Hepatocyte (in vitro differentiated cells): ENCODE data around the gene KYAT1. TPM values are rescaled to one million over a fixed set of nuclear protein-coding genes. Genes with fewer than 3 reads are reported as not detected.
A peak's percentile ranks its signal among the peaks of the same experiment; 100 is the strongest.

ENCODE experiments used
- DNase-seq: peaks from one replicate; pipeline ENCODE4 v3.0.0-alpha.2; 2016; ENCODE audit warnings: low spot score
- H2AFZ ChIP-seq: fragments of 200-600 bp; sonication (generic); 2 replicates; pipeline ENCODE4 v1.6.0; 2016; ENCODE audit warnings: antibody characterized with exemption, mild to moderate bottlenecking
- H3K27ac ChIP-seq: fragments of 200-600 bp; sonication (generic); 2 replicates; pipeline ENCODE4 v1.5.1; 2016; ENCODE audit warnings: mild to moderate bottlenecking
- H3K27me3 ChIP-seq: fragments of 200-600 bp; sonication (generic); 2 replicates; pipeline ENCODE4 v1.6.1; 2016
- H3K36me3 ChIP-seq: fragments of 200-600 bp; sonication (generic); replicated peaks from 2 replicates; pipeline ENCODE4 v1.5.1; 2016; ENCODE audit warnings: low read depth; ENCODE audit not compliant: insufficient read depth
- H3K4me1 ChIP-seq: fragments of 200-600 bp; sonication (generic); 2 replicates; pipeline ENCODE4 v1.5.1; 2016; ENCODE audit warnings: mild to moderate bottlenecking, moderate library complexity; ENCODE audit not compliant: insufficient read depth
- H3K4me2 ChIP-seq: fragments of 200-600 bp; sonication (generic); 2 replicates; pipeline ENCODE4 v1.6.0; 2016
- H3K4me3 ChIP-seq: fragments of 200-600 bp; sonication (generic); 2 replicates; pipeline ENCODE4 v1.5.1; 2016; ENCODE audit warnings: mild to moderate bottlenecking
- H3K79me2 ChIP-seq: fragments of 200-600 bp; sonication (generic); 2 replicates; pipeline ENCODE4 v1.6.0; 2017; ENCODE audit warnings: mild to moderate bottlenecking
- H3K9me2 ChIP-seq: fragments of 200-600 bp; sonication (generic); replicated peaks from 2 replicates; pipeline ENCODE4 v1.6.0; 2017; ENCODE audit warnings: mild to moderate bottlenecking; ENCODE audit not compliant: insufficient read depth
- H3K9me3 ChIP-seq: fragments of 200-600 bp; sonication (generic); 2 replicates; pipeline ENCODE4 v1.5.1; 2016; ENCODE audit warnings: low read depth, mild to moderate bottlenecking
- H4K20me1 ChIP-seq: fragments of 200-600 bp; sonication (generic); 2 replicates; pipeline ENCODE4 v1.6.0; 2016; ENCODE audit warnings: mild to moderate bottlenecking; ENCODE audit not compliant: insufficient read depth, poor library complexity, severe bottlenecking
- EZH2 ChIP-seq: fragments of 200-600 bp; sonication (generic); IDR thresholded peaks from 2 replicates; pipeline ENCODE4 v1.6.1; 2016; ENCODE audit warnings: antibody characterized with exemption, mild to moderate bottlenecking, borderline replicate concordance
- EZH2phosphoT487 ChIP-seq: fragments of 200-600 bp; sonication (generic); IDR thresholded peaks from one replicate; pipeline ENCODE4 v1.6.1; 2018; ENCODE audit warnings: antibody characterized with exemption, mild to moderate bottlenecking, low read depth, moderate library complexity; ENCODE audit not compliant: unreplicated experiment, severe bottlenecking
- WGBS: methylation state at CpG from one replicate; pipeline ENCODE4 v1.1.6; 2016; ENCODE audit warnings: low lambda C conversion rate; ENCODE audit errors: missing lambda C conversion rate; 5-methylcytosine and 5-hydroxymethylcytosine counted together
- polyA plus RNA-seq: library from polyadenylated mRNA; unstranded; fragments of >200 nt; fragmentation: Nextera tagmentation; extraction: Ambion mirVana; gene quantifications from 2 replicates; pipeline ENCODE4 v1.2.1, GENCODE V29; 2016
- total RNA-seq: library from RNA; depleted of rRNA; stranded (reverse); fragments of >200 nt; gene quantifications from 2 replicates; pipeline ENCODE4 v1.2.3, GENCODE V29; 2014
- TF ChIP-seq, protein P1 (sequence below): fragments of 200-600 bp; sonication (generic); IDR thresholded peaks from 2 replicates; pipeline ENCODE4 v1.5.1; 2016; ENCODE audit warnings: antibody characterized with exemption, mild to moderate bottlenecking; ENCODE audit not compliant: poor library complexity

KYAT1 gene
- total and polyA plus RNA-seq, 2 experiments from 2014 or later, result 5.1 to 8.7 TPM

DNA sequence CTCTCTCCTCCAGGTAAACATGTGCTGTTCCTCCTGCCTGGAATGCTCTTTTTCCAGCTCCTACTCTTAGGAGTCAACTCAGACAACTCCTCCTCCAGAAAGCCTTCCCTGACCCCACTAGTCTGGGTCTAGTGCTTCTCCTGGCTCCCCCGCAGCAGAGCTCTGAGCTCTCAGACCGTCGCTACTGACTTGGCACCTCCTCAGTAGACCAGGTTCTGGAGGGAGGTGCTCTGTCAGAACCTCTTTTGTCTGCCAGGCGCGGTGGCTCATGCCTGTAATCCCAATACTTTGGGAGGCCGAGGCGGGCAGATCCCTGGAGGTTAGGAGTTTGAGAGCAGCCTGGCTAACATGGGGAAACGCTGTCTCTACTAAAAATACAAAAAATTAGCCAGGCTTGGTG is 3.6 kb upstream of the KYAT1 start:
- no peaks in the 10 kb centered on the region for H3K27me3 ChIP-seq
- no peak overlapping the region for H3K4me3 ChIP-seq
- H3K4me1 ChIP-seq, result peaks cover 5% of the 10 kb centered on the region
- H3K9me3 ChIP-seq, result no peaks in the 10 kb centered on the region
- no peak overlapping the region for H2AFZ ChIP-seq
- peaks cover 5% of the 10 kb centered on the region for H4K20me1 ChIP-seq
- TF ChIP-seq EZH2phosphoT487 (no peak), EZH2 (no peak)
- TF ChIP-seq, protein P1, sequence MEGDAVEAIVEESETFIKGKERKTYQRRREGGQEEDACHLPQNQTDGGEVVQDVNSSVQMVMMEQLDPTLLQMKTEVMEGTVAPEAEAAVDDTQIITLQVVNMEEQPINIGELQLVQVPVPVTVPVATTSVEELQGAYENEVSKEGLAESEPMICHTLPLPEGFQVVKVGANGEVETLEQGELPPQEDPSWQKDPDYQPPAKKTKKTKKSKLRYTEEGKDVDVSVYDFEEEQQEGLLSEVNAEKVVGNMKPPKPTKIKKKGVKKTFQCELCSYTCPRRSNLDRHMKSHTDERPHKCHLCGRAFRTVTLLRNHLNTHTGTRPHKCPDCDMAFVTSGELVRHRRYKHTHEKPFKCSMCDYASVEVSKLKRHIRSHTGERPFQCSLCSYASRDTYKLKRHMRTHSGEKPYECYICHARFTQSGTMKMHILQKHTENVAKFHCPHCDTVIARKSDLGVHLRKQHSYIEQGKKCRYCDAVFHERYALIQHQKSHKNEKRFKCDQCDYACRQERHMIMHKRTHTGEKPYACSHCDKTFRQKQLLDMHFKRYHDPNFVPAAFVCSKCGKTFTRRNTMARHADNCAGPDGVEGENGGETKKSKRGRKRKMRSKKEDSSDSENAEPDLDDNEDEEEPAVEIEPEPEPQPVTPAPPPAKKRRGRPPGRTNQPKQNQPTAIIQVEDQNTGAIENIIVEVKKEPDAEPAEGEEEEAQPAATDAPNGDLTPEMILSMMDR, result no peak
- peaks cover 71% of the 10 kb centered on the region for H3K79me2 ChIP-seq
- 89% methylated on average over 8 of the region's 8 CpGs for WGBS
- no peaks in the 10 kb centered on the region for H3K36me3 ChIP-seq
- no peak for DNase-seq
- H3K9me2 ChIP-seq, result no peaks in the 10 kb centered on the region
- peak overlapping the region; percentile 40 for H3K27ac ChIP-seq
- H3K4me2 ChIP-seq, result no peak overlapping the region

DNA sequence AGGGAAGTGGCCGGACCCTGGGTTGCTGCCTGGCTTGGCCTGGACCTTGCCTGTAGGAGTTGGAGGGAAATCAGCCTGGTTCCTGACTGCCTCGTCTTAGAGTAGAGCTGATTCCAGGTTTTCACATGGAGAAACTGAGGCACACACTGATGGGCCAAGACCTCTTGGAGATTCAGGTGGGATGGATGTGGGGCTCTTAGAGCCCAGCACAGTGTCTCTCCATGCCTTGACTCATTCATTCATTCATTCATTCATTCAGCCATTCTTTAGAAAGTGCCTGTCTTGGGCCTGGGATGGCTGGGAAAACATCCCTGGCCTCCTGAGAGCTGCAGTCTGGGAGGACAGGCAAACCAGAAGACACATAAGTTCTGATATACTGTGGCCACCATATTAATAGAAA is 2.4 kb upstream of the KYAT1 start:
- Histone ChIP-seq H3K79me2 (peaks cover 71% of the 10 kb centered on the region), H4K20me1 (peaks cover 5% of the 10 kb centered on the region), H3K27me3 (no peaks in the 10 kb centered on the region), H2AFZ (no peak overlapping the region), H3K9me2 (no peaks in the 10 kb centered on the region), H3K4me3 (no peak overlapping the region), H3K36me3 (no peaks in the 10 kb centered on the region), H3K4me2 (peak overlapping the region; percentile 97), H3K27ac (no peak overlapping the region), H3K9me3 (no peaks in the 10 kb centered on the region), H3K4me1 (peaks cover 5% of the 10 kb centered on the region)
- no peak for DNase-seq
- TF ChIP-seq EZH2 (no peak), EZH2phosphoT487 (no peak)
- TF ChIP-seq, protein P1, result no peak
- 95% methylated on average over 2 of the region's 2 CpGs for WGBS

- WGBS, result 2% methylated on average over 19 of the region's 19 CpGs
- DNase-seq, result no peak
- H3K79me2 ChIP-seq, result peaks cover 58% of the 10 kb centered on the region
- peaks cover 5% of the 10 kb centered on the region for H4K20me1 ChIP-seq
- H3K9me3 ChIP-seq, result no peaks in the 10 kb centered on the region
- TF ChIP-seq EZH2phosphoT487 (no peak), EZH2 (no peak)
- TF ChIP-seq, protein P1, result no peak
- H2AFZ ChIP-seq, result peak overlapping the region; percentile 87
- H3K36me3 ChIP-seq, result no peaks in the 10 kb centered on the region
- H3K27ac ChIP-seq, result peak overlapping the region; percentile 92
- peak overlapping the region; percentile 69 for H3K4me3 ChIP-seq
- H3K4me2 ChIP-seq, result peak overlapping the region; percentile 97
- no peaks in the 10 kb centered on the region for H3K9me2 ChIP-seq
- H3K4me1 ChIP-seq, result peaks cover 5% of the 10 kb centered on the region
- H3K27me3 ChIP-seq, result no peaks in the 10 kb centered on the region
These were observed 1.2 kb upstream of the KYAT1 start for GRCh38 chr9:128882677-128883603.
